GM19043 (cell line): Measurements from ENCODE around the gene KRTAP5-3.
"Not testable (repeated sequence)": the region's sequence is repeated elsewhere in the genome, so short reads cannot be mapped to it uniquely, and the experiment has no call there.

Experiments used
- ATAC-seq: cut with Tn5 transposase; IDR thresholded peaks from one replicate; pipeline ENCODE4 v1.9.1; 2021; ENCODE audit warnings: low read depth; ENCODE audit not compliant: unreplicated experiment

KRTAP5-3 gene

GRCh38 chr11:1622086-1622485 is 13.8 kb upstream of the KRTAP5-3 start, which contains the start of gene KRTAP5-4:
TSS of gene KRTAP5-4 (minus strand) at chr11:1622138. CDS start at chr11:1622093, 45 bp downstream.
- ATAC-seq, result no peak

- no peak for ATAC-seq
These were observed 11.2 kb upstream of the KRTAP5-3 start for GRCh38 chr11:1619449-1619848.

GRCh38 chr11:1618231-1618630 is 10.0 kb upstream of the KRTAP5-3 start:
- ATAC-seq, result no peak

- ATAC-seq, result not testable (repeated sequence)
These were observed 362 bp downstream of the KRTAP5-3 start for GRCh38 chr11:1607901-1608300.

- ATAC-seq, result not testable (repeated sequence)
These were observed 962 bp downstream of the KRTAP5-3 start for GRCh38 chr11:1607156-1607845.

GRCh38 chr11:1605923-1606322 is 2.3 kb downstream of the KRTAP5-3 start:
- peak; percentile 92 for ATAC-seq

- ATAC-seq, result no peak
These were observed 3.6 kb downstream of the KRTAP5-3 start for GRCh38 chr11:1604711-1605110.

GRCh38 chr11:1604181-1604580 is 4.1 kb downstream of the KRTAP5-3 start:
- ATAC-seq, result no peak

GRCh38 chr11:1603629-1604028 is 4.6 kb downstream of the KRTAP5-3 start:
- ATAC-seq, result no peak

- ATAC-seq, result not testable (repeated sequence)
These were observed 6.6 kb downstream of the KRTAP5-3 start for GRCh38 chr11:1601663-1602062.

GRCh38 chr11:1600626-1601025 is 7.6 kb downstream of the KRTAP5-3 start:
- ATAC-seq, result no peak

- ATAC-seq, result no peak
These were observed 9.4 kb downstream of the KRTAP5-3 start for GRCh38 chr11:1598816-1599215.

GRCh38 chr11:1598406-1598805 is 9.9 kb downstream of the KRTAP5-3 start:
- ATAC-seq, result not testable (repeated sequence)

GRCh38 chr11:1597994-1598380 is 10.3 kb downstream of the KRTAP5-3 start, which contains the start of gene KRTAP5-2:
TSS of gene KRTAP5-2 (minus strand) at chr11:1598294. CDS start at chr11:1598250, 44 bp downstream.
- ATAC-seq, result no peak

GRCh38 chr11:1597331-1597993 is 10.8 kb downstream of the KRTAP5-3 start:
- no peak for ATAC-seq

GRCh38 chr11:1596576-1597121 is 11.6 kb downstream of the KRTAP5-3 start:
- not testable (repeated sequence) for ATAC-seq

- ATAC-seq, result not testable (repeated sequence)
These were observed 12.2 kb downstream of the KRTAP5-3 start for GRCh38 chr11:1595994-1596575.

GRCh38 chr11:1592628-1593027 is 15.6 kb downstream of the KRTAP5-3 start:
- ATAC-seq, result no peak

GRCh38 chr11:1589996-1590395 is 18.3 kb downstream of the KRTAP5-3 start:
- ATAC-seq, result no peak

- not testable (repeated sequence) for ATAC-seq
These were observed 18.9 kb downstream of the KRTAP5-3 start for GRCh38 chr11:1589191-1589963.
